GM19238 (cell line): ENCODE measurements around the gene DPRX.

Experiments
- DNase-seq: peaks from one replicate; pipeline ENCODE4 v3.0.0; 2011; ENCODE audit warnings: low spot score; ENCODE audit not compliant: insufficient read length

Gene DPRX

GRCh38 chr19:53631949-53632407, at the start of gene DPRX:
Gene DPRX, plus strand, starts transcription at chr19:53631999. Its CDS starts 108 bp downstream, at chr19:53632107.
- DNase-seq = no peak

- no peak for DNase-seq
Observed at GRCh38 chr19:53583181-53583580, 48.6 kb upstream of the DPRX start.

- no peak for DNase-seq
Observed at GRCh38 chr19:53586277-53586691, 45.5 kb upstream of the DPRX start.

GRCh38 chr19:53594811-53595509, 36.8 kb upstream of the DPRX start:
- no peak for DNase-seq

GRCh38 chr19:53595510-53595867, 36.3 kb upstream of the DPRX start:
- no peak for DNase-seq

GRCh38 chr19:53596056-53596455, 35.7 kb upstream of the DPRX start:
- DNase-seq = no peak

GRCh38 chr19:53597023-53597422, 34.8 kb upstream of the DPRX start:
- no peak for DNase-seq

- DNase-seq = no peak
Observed at GRCh38 chr19:53598361-53598760, 33.4 kb upstream of the DPRX start.

GRCh38 chr19:53600217-53600616, 31.6 kb upstream of the DPRX start:
- no peak for DNase-seq

GRCh38 chr19:53606031-53606430, 25.8 kb upstream of the DPRX start:
- DNase-seq = no peak

GRCh38 chr19:53608381-53608780, 23.4 kb upstream of the DPRX start:
- no peak for DNase-seq

GRCh38 chr19:53612762-53613526, 18.9 kb upstream of the DPRX start:
- DNase-seq = no peak

- DNase-seq = no peak
Observed at GRCh38 chr19:53621885-53622740, 9.7 kb upstream of the DPRX start.

GRCh38 chr19:53624771-53625545, 6.8 kb upstream of the DPRX start:
- DNase-seq = no peak

GRCh38 chr19:53626486-53626885, 5.3 kb upstream of the DPRX start:
- DNase-seq = no peak

- no peak for DNase-seq
Observed at GRCh38 chr19:53626976-53627375, 4.8 kb upstream of the DPRX start.

- no peak for DNase-seq
Observed at GRCh38 chr19:53634768-53635167, 3.0 kb downstream of the DPRX start.

- no peak for DNase-seq
Observed at GRCh38 chr19:53639471-53639870, 7.7 kb downstream of the DPRX start.

- no peak for DNase-seq
Observed at GRCh38 chr19:53642381-53643099, 10.7 kb downstream of the DPRX start.

- DNase-seq = no peak
Observed at GRCh38 chr19:53644061-53644816, 12.4 kb downstream of the DPRX start.
